ENCODE measurements around the gene ORMDL3.

Gene ORMDL3

DNA sequence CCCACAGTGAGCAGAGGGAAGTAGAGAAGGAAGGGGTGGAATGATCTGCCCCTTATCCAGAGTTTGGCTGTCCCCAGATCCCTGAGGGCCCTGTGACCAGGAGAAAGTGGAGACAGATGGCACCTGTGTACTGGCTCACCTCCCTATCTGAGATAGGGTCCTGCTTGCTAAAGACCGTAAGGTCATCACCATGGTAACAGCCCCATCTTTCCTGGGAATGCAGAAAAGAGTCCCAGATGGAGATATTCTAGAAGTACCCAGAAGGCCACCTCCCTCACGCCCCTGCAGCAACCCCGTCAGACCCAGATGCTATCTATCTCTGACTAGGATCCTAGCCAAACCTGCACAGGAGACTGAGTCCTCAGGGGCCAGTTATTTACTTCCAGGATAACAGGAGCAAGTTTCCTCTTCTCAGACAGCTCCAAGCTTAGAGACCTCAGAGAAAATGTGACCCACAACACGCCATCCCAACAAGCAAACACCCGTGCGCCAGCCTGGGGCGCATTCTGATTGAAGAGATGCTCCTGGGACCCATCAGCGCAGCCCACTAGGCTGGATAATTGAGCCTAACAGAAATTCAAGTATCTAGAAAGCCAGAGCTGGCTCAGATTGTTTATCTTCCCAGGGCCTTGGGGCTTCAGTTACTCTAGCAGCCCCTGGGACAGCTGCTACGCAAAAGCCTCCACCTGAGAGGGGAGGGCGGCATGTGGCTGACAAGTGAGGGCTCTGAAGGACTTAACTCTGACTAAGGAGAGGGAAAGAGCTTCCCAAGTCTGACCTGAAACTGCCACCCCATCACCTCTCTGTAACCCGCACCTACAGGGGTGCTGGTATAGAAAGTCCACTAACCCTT, 1.9 kb downstream of the ORMDL3 start:
- Histone ChIP-seq H3K27ac (no peak overlapping the region), H3K4me3 (ENCODE audit: low read depth, low read length) (no peak overlapping the region), H3K36me3 (replicated peaks) (peaks cover 27% of the 10 kb centered on the region), H3K27me3 (replicated peaks) (no peaks in the 10 kb centered on the region)
- in situ Hi-C loops (cut with HindIII; ENCODE audit: low pct_ligation_motif_present, low sequenced_read_pairs): no loop called here
- no peak for DNase-seq
- TF ChIP-seq, protein P1, sequence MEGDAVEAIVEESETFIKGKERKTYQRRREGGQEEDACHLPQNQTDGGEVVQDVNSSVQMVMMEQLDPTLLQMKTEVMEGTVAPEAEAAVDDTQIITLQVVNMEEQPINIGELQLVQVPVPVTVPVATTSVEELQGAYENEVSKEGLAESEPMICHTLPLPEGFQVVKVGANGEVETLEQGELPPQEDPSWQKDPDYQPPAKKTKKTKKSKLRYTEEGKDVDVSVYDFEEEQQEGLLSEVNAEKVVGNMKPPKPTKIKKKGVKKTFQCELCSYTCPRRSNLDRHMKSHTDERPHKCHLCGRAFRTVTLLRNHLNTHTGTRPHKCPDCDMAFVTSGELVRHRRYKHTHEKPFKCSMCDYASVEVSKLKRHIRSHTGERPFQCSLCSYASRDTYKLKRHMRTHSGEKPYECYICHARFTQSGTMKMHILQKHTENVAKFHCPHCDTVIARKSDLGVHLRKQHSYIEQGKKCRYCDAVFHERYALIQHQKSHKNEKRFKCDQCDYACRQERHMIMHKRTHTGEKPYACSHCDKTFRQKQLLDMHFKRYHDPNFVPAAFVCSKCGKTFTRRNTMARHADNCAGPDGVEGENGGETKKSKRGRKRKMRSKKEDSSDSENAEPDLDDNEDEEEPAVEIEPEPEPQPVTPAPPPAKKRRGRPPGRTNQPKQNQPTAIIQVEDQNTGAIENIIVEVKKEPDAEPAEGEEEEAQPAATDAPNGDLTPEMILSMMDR (IDR thresholded peaks at IDR 0.05; ENCODE audit: low read depth, low read length, missing control alignments): no peak

DNA sequence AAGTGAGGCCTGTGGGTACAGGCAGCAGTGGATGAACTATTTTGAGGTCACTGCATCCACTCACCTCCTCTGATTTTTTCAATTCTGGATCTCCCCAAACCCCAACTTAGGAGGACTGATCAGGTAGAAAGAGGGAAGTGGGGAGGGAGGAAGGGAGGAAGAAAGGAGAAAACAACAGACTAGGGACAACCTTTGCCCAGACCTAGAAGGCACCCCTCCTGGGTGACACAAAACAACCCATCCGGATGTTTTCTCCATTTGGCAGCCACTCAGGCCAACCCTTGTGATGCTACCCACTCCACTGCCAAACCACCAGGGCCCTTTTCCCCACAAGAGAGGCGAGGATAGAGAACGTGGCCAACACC, 2.7 kb downstream of the ORMDL3 start:
- H3K27ac ChIP-seq: no peak overlapping the region
- no peaks in the 10 kb centered on the region for H3K27me3 ChIP-seq (replicated peaks)
- TF ChIP-seq, protein P1 (IDR thresholded peaks at IDR 0.05; ENCODE audit: low read depth, low read length, missing control alignments): no peak
- DNase-seq: no peak
- no peak overlapping the region for H3K4me3 ChIP-seq (ENCODE audit: low read depth, low read length)
- H3K36me3 ChIP-seq (replicated peaks): peaks cover 27% of the 10 kb centered on the region
- in situ Hi-C loops (cut with HindIII; ENCODE audit: low pct_ligation_motif_present, low sequenced_read_pairs): no loop called here

DNA sequence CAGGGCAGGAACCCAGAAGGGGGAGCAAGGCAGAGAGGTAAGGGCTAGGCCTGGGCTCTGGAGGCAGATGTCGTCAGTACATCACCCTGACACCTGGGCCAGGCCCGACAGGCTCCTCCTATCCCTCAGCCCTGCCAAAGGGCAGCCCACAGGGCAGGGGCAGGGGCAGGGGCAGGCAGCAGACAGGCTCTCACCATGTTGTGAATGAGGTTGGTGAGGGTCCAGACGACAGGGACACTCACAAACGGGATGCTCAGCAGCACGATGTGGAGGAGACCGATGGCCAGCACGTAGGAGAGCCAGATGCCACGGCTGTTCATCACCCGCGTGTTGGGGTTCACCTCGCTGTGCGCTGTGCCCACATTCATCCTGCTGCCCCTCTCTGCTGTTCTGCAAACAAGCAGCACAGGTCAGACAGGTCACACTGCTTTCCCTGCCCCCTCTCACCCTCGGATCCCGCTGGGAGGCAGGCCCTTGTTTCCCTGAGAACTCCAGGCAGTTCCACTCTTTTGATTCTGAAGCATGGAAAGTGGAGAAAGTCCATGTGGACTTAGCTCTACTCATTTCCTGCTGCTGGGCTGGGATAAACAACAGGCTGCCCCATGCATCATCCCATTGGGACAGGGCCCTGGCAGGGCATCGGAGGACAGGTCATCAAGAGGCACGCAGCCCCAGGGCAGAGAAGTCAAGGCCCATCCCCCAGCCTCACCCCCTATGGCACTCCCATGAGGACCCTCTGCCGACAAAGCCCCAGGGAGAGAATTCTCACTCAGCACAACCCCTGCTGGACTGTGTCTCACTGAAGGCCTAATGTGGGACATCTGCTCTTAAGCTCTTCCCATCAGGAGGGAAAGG, 3.3 kb downstream of the ORMDL3 start:
- no peak overlapping the region for H3K4me3 ChIP-seq (ENCODE audit: low read depth, low read length)
- H3K36me3 ChIP-seq (replicated peaks): peaks cover 30% of the 10 kb centered on the region
- no peaks in the 10 kb centered on the region for H3K27me3 ChIP-seq (replicated peaks)
- DNase-seq: peak; percentile 13
- TF ChIP-seq, protein P1 (IDR thresholded peaks at IDR 0.05; ENCODE audit: low read depth, low read length, missing control alignments): peak; percentile 71
- H3K27ac ChIP-seq: no peak overlapping the region
- in situ Hi-C loops (cut with HindIII; ENCODE audit: low pct_ligation_motif_present, low sequenced_read_pairs): no loop called here

DNA sequence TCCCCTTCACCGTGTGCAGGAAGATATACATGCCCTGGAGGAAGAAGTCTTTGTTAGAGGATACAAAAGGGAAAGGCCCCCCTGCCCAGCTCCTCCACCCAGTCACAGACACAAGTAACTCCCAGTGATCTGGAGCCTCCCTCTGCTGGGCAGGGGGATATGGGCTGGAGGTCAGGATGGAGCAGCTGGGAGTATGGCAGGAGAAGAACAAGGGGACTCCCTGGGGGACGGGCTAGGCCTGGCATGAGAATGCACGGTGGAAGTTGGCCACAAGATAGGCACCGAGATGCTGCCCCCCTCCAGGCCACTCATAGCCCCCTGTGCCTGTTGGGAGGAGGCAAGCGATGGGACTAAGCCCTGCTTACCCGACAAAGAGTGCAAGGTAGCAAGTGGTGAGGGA, 4.2 kb downstream of the ORMDL3 start:
- H3K27me3 ChIP-seq (replicated peaks): no peaks in the 10 kb centered on the region
- no peak overlapping the region for H3K4me3 ChIP-seq (ENCODE audit: low read depth, low read length)
- in situ Hi-C loops (cut with HindIII; ENCODE audit: low pct_ligation_motif_present, low sequenced_read_pairs): no loop called here
- TF ChIP-seq, protein P1 (IDR thresholded peaks at IDR 0.05; ENCODE audit: low read depth, low read length, missing control alignments): no peak
- H3K36me3 ChIP-seq (replicated peaks): peaks cover 34% of the 10 kb centered on the region
- H3K27ac ChIP-seq: no peak overlapping the region
- no peak for DNase-seq

DNA sequence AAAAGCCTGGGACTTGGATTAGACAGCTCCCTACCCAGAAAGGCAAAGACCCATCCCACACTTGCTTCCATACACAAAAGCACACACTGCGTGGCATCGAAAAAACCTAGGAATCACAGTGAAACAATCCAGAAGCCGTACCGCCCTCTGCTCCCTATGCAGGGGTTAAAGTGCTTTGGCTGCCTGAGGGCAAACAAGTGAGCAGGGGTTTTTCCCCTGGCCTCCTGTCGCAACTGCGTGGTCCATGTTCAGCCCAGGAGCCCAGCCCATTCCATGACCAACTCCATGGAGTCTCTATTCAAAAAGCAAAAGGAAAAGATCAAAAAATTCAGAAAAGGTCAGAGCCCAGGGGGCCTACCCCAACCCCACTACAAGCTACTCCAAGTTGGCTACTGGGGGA, 5.4 kb downstream of the ORMDL3 start:
- TF ChIP-seq, protein P1 (IDR thresholded peaks at IDR 0.05; ENCODE audit: low read depth, low read length, missing control alignments): no peak
- Histone ChIP-seq H3K4me3 (ENCODE audit: low read depth, low read length) (no peak overlapping the region), H3K27ac (no peak overlapping the region), H3K27me3 (replicated peaks) (no peaks in the 10 kb centered on the region), H3K36me3 (replicated peaks) (peaks cover 34% of the 10 kb centered on the region)
- in situ Hi-C loops (cut with HindIII; ENCODE audit: low pct_ligation_motif_present, low sequenced_read_pairs): no loop called here
- DNase-seq: no peak
